Stimulated activated effector memory CD8-positive, alpha-beta T cell treated with anti-CD3 and anti-CD28 coated beads, Interleukin-12 subunit alpha, Interleukin-12 subunit beta, amount 100 ng/mL, for 72 hours (primary cell): ENCODE results near the gene ADAM10.

Experiments used
- ATAC-seq: fragments of 150-1000 bp; cut with Tn5 transposase; 2 replicates; pipeline ENCODE4 v1.10.0; 2021
- DNase-seq, 2 donors: peaks; one replicate each; pipeline ENCODE4 v3.0.0; 2021 to 2022; ENCODE audit warnings: low spot score in 2 of 2
- H3K27ac Mint-ChIP-seq: one replicate; pipeline ENCODE4 v1.8.0; 2022; ENCODE audit warnings: mild to moderate bottlenecking, mixed read lengths
- H3K36me3 Mint-ChIP-seq: one replicate; pipeline ENCODE4 v1.8.0; 2022; ENCODE audit warnings: mild to moderate bottlenecking, mixed read lengths
- H3K4me1 Mint-ChIP-seq: one replicate; pipeline ENCODE4 v1.8.0; 2022; ENCODE audit warnings: mixed read lengths
- H3K4me3 Mint-ChIP-seq: one replicate; pipeline ENCODE4 v1.8.0; 2022; ENCODE audit warnings: mild to moderate bottlenecking, mixed read lengths
- H3K9me3 Mint-ChIP-seq: one replicate; pipeline ENCODE4 v1.8.0; 2022; ENCODE audit warnings: mixed read lengths

The ADAM10 gene

DNA sequence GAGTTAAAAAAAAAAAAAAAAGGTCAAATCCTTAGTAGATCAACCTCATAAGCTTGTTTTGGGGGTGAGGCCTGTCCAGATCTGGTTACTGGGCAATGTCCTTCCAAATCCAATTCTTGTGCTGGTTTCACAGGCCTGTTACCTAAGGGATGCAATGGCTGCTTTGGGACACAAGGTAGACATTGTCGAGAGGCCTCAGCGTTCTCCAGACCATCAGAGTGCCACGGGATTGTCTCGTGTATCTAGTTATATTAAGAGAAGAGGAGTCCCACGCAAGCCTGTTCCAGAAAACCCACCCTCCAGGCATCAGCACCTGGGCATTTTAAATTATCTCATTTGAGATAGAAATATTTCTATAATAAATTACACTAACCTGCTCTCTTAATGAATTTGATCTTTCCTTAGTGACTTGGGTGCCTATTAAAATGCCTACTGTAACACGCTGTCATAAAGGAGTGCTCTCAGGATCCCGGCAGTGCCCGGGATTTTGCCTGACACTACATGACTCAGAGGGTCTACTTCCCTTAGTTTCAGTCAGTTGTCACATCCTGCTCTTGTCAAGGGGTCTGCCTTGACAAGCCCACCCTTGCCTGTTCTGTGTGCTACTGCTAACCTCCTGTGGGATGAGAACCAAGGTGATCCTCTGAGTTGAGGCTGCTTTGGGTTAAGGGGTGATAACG, 201.7 kb downstream of the ADAM10 start:
- no peak for DNase-seq
- H3K27ac Mint-ChIP-seq = peak overlapping the region; percentile 66
- H3K4me1 Mint-ChIP-seq = peaks cover 38% of the 10 kb centered on the region
- no peaks in the 10 kb centered on the region for H3K9me3 Mint-ChIP-seq
- H3K36me3 Mint-ChIP-seq = no peaks in the 10 kb centered on the region
- H3K4me3 Mint-ChIP-seq = no peak overlapping the region
- ATAC-seq = no peak

DNA sequence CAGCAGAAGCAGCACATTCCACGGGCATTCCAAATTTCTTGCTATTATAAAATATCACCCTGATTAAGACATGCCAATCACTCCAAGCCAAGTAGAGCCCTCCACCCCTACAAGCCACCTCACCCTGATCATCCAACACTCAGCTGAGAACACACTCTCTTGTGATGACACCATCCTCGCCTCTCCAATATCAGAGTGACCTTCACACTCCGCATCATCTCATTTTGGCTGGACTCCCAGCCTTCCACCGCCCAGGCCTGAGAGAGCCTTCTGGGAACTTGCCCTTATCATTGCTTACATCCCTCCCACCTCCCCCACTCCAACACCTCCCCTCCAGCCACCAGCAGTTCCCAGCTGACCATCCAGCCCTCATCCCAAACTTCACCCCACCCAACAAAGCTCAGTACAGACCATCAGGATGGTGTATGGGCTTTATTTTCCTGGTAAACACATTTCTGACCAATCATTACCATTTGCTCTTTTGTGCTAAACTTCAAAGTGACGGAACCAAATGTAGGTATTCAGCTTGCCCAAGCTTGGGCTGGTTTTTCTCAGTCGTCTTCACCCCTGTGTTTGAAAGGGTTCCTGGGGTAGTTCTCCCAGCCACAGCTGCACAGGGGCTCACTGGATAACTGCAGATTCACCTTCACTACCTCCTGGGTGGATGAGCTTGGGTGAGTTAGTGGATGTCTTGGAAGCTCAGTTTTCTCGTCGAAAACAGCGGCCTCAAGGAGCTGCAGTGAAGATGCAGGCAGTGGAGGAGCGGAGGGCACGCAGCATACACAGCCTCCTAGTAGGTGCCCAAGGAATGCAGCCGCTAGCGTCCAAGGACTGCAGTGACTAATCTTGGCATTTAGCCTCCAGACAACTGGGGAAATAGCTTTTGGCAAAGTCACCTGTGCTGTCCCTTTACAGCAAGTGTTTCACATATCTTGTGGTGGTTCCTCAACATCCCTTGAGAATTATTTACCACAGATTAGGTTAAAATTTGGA, 202.6 kb downstream of the ADAM10 start:
- no peaks in the 10 kb centered on the region for H3K36me3 Mint-ChIP-seq
- H3K4me1 Mint-ChIP-seq = peaks cover 40% of the 10 kb centered on the region
- H3K9me3 Mint-ChIP-seq = no peaks in the 10 kb centered on the region
- no peak overlapping the region for H3K4me3 Mint-ChIP-seq
- DNase-seq (no peak), ATAC-seq (no peak)
- peak overlapping the region; percentile 92 for H3K27ac Mint-ChIP-seq

DNA sequence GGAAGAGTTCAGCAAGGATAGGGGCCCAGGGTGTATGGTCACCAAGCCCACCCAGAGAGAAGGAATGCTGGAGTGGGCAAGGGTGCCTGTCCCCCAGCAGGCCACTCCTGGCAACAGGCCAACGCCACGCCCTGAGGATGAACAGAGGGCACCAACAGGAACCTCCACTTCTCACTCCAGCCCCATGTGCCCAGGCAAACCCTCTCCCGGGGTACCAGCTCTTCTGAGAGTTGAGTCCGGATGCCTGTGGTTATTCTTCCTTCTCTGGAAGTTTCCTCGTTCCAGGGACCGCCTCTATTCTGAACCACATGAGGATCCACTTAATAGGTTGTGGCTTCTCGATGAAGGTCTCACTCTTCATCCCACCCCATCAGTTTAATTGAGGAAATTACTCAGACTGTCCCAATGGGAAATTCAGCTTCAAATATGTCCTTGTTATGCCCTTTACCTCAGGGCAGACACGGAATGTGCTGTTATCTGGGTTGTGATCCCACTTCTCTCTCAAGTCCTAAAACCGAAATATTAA, 203.4 kb downstream of the ADAM10 start:
- H3K4me3 Mint-ChIP-seq = no peak overlapping the region
- peak overlapping the region; percentile 92 for H3K27ac Mint-ChIP-seq
- no peaks in the 10 kb centered on the region for H3K9me3 Mint-ChIP-seq
- no peak for DNase-seq
- no peak for ATAC-seq
- H3K36me3 Mint-ChIP-seq = no peaks in the 10 kb centered on the region
- peaks cover 39% of the 10 kb centered on the region for H3K4me1 Mint-ChIP-seq

DNA sequence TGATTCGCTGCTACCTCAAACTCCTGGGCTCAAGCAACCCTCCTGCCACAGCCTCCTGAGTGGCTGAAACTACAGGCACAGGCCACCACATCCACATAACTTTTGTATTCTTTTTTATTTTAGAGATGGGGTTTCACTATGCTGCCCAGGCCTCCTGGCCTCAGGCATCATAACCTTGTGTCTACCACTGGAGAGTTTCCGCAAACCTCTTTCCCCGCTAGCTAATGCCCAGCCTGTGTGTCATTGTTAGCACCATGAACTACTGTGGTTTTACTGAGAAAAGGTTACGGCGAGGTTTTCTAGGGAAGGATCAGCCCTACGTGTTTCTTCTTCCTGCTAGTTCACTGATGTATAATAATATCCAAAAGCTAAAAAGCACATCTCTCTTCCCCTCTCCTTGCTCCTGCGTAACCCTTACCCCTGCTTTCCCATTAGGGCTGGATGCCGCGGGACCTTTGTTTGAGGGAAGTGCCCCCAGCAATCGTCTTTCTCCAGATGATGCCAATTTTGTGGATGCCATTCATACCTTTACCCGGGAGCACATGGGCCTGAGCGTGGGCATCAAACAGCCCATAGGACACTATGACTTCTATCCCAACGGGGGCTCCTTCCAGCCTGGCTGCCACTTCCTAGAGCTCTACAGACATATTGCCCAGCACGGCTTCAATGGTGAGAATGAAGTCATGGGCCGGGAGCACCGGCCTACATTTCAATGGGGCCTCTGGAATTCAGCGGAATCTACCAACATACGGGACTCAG, 204.0 kb downstream of the ADAM10 start:
- Mint-ChIP-seq H3K27ac (peak overlapping the region; percentile 92), H3K9me3 (no peaks in the 10 kb centered on the region), H3K4me3 (peak overlapping the region; percentile 42), H3K4me1 (peaks cover 35% of the 10 kb centered on the region), H3K36me3 (no peaks in the 10 kb centered on the region)
- ATAC-seq (peak; percentile 97), DNase-seq (peak; percentile 35 to 74)

DNA sequence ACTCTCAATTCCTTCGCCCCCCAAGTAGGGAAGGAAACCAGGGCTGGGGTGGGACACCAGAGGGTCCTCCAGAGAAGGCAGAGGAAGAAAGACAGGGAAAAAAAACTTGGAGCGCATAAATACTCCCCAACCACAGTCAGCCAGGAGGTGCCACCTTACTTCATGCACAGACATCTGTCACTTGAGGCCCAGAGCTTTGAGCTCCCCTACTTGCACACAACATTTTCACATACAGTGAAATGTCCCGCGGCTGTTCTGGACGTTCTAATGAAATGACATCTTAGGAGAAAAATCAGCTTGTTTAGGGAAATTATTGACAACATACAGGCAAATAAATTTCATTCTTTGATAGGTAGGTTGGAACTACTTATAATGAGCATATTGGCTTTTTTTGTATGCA, 204.8 kb downstream of the ADAM10 start:
- Mint-ChIP-seq H3K27ac (peak overlapping the region; percentile 92), H3K4me1 (peaks cover 32% of the 10 kb centered on the region), H3K4me3 (peak overlapping the region; percentile 42), H3K9me3 (no peaks in the 10 kb centered on the region), H3K36me3 (no peaks in the 10 kb centered on the region)
- DNase-seq (no peak), ATAC-seq (no peak)

DNA sequence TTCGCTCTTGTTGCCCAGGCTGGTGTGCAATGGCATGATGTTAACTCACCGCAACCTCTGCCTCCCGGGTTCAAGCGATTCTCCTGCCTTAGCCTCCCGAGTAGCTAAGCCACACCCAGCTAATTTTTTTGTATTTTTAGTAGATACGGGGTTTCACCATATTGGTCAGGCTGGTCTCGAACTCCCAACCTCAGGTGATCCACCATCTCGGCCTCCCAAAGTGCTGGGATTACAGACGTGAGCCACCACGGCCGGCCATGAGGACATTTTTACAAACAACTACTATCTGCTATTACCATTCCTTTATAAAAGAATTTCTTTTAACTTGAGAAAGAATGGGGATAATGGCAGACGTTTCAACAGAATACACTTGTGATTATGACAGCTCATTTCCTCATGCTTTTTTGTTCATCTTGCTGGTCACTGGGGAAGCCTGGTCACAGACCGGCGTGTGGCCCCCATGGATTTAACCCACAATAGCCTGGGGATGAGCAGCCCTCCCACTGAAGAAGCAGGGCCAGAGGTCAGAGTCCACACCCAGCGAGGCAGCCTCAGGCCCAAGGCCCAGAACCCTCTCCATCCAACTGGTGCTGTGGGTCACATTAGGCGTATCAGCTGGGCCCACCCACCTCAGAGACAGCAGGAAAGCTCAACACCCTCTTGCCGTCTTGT, 205.7 kb downstream of the ADAM10 start:
- Mint-ChIP-seq H3K27ac (no peak overlapping the region), H3K9me3 (no peaks in the 10 kb centered on the region), H3K4me1 (peaks cover 35% of the 10 kb centered on the region), H3K36me3 (no peaks in the 10 kb centered on the region), H3K4me3 (no peak overlapping the region)
- DNase-seq (no peak), ATAC-seq (no peak)

DNA sequence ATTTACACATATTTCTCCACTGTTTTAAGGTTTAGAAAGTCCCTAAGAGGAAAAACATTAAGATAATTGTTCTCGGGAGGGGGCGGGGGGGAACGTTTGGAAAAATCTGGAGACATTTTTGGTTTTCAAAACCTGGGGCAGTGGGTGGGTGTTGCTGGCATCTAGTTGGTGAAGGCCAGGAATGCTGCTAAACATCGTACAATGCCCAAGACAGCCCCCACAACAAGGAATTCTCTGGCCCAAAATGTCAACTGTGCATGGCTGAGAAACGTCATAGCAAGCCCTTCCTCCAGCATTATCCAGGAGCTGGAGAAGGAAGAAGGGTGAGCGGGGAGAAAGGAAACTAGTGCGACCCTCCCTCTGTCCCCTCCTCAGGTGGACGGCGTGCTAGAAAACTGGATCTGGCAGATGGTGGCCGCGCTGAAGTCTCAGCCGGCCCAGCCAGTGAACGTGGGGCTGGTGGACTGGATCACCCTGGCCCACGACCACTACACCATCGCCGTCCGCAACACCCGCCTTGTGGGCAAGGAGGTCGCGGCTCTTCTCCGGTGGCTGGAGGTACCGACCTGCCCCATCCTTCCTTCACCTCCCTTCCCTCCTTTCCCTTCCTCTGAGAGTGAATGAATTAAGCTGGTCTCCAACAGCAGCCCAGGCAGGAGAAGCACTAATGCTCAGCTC, 208.0 kb downstream of the ADAM10 start:
- Mint-ChIP-seq H3K27ac (no peak overlapping the region), H3K36me3 (no peaks in the 10 kb centered on the region), H3K4me1 (peaks cover 29% of the 10 kb centered on the region), H3K4me3 (no peak overlapping the region), H3K9me3 (no peaks in the 10 kb centered on the region)
- ATAC-seq (no peak), DNase-seq (no peak)

DNA sequence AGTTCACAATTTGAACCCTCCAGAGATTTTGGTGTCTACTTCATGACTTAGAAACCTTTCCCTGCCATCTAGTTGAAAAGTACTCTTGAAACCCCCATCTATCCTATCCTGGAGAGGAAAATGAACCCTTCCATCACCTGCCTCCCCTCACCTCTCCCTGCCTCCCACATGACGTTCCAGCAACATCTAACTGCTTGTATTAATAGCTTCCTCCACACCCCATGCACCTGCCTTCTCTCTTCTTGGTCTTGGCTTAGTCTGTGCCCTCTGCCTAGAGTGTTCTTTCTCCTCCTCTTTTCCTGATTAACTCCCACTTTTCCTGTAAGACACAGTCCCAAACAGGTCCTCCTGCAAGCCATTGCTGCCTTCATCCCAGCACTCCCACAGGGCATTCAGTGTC, 210.0 kb downstream of the ADAM10 start:
- Mint-ChIP-seq H3K27ac (peak overlapping the region; percentile 56), H3K4me1 (peaks cover 12% of the 10 kb centered on the region), H3K36me3 (no peaks in the 10 kb centered on the region), H3K9me3 (no peaks in the 10 kb centered on the region), H3K4me3 (no peak overlapping the region)
- ATAC-seq (no peak), DNase-seq (no peak)

DNA sequence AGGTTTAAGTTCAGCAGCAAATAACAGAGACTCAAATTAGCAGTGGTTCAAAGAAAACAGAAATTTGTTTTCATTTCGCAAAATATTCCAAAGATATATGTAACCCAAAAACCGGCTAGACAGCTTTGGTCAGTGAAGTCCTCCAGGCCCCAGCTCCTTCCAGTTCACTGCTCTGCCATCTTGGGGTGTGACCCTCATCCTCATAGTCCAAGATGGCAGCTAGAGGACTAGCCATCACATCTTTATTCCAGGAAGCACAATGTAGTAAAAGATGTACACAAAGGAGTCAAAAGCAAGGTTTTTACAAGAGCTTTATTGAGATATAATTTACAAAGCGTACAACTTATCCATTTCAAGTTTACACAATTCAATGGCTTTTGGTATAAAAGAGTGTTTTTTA, 210.6 kb downstream of the ADAM10 start:
- no peaks in the 10 kb centered on the region for H3K9me3 Mint-ChIP-seq
- ATAC-seq (no peak), DNase-seq (no peak)
- no peak overlapping the region for H3K27ac Mint-ChIP-seq
- H3K4me3 Mint-ChIP-seq = no peak overlapping the region
- H3K36me3 Mint-ChIP-seq = no peaks in the 10 kb centered on the region
- H3K4me1 Mint-ChIP-seq = peaks cover 11% of the 10 kb centered on the region
